GM12878 (cell line): ENCODE measurements around the gene MTAP.

Experiments
- KDM1A ChIP-seq: fragments of 200-600 bp; sonication (generic); IDR thresholded peaks from 2 replicates; pipeline ENCODE4 v1.6.1; 2016; ENCODE audit warnings: borderline replicate concordance
- RUNX3 ChIP-seq: IDR thresholded peaks from 2 replicates; pipeline ENCODE4 v1.6.1; 2012; ENCODE audit warnings: low read length, inconsistent platforms
- TF ChIP-seq, protein P1 (sequence below), 3 experiments: IDR thresholded peaks in 2 of 3; conservative IDR thresholded peaks in 1 of 3; 2 replicates each; pipeline ENCODE4 v1.5.1; 2011; ENCODE audit warnings: low read depth in 3 of 3, low read length in 3 of 3, mild to moderate bottlenecking in 3 of 3, control low read depth in 2 of 3, moderate library complexity in 2 of 3, inconsistent platforms in 1 of 3, mixed read lengths in 1 of 3; ENCODE audit not compliant: control insufficient read depth in 2 of 3, insufficient read depth in 1 of 3; ENCODE audit errors: extremely low read depth in 1 of 3
- TF ChIP-seq, protein P2 (sequence below): IDR thresholded peaks from 2 replicates; pipeline ENCODE4 v1.6.1; 2012; ENCODE audit warnings: mild to moderate bottlenecking, low read depth, low read length

GRCh38 chr9:21779397-21779796 is 23.0 kb upstream of the MTAP start:
- TF ChIP-seq KDM1A (no peak), RUNX3 (no peak)
- TF ChIP-seq, protein P1, sequence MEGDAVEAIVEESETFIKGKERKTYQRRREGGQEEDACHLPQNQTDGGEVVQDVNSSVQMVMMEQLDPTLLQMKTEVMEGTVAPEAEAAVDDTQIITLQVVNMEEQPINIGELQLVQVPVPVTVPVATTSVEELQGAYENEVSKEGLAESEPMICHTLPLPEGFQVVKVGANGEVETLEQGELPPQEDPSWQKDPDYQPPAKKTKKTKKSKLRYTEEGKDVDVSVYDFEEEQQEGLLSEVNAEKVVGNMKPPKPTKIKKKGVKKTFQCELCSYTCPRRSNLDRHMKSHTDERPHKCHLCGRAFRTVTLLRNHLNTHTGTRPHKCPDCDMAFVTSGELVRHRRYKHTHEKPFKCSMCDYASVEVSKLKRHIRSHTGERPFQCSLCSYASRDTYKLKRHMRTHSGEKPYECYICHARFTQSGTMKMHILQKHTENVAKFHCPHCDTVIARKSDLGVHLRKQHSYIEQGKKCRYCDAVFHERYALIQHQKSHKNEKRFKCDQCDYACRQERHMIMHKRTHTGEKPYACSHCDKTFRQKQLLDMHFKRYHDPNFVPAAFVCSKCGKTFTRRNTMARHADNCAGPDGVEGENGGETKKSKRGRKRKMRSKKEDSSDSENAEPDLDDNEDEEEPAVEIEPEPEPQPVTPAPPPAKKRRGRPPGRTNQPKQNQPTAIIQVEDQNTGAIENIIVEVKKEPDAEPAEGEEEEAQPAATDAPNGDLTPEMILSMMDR (IDR thresholded peaks at IDR 0.05 in 2 of 3, conservative IDR thresholded peaks at IDR 0.05 in 1 of 3; ENCODE audit: control insufficient read depth in 2 of 3, extremely low read depth in 1 of 3, insufficient read depth in 1 of 3, low read depth in 3 of 3, low read length in 3 of 3): no peak
- TF ChIP-seq, protein P2, sequence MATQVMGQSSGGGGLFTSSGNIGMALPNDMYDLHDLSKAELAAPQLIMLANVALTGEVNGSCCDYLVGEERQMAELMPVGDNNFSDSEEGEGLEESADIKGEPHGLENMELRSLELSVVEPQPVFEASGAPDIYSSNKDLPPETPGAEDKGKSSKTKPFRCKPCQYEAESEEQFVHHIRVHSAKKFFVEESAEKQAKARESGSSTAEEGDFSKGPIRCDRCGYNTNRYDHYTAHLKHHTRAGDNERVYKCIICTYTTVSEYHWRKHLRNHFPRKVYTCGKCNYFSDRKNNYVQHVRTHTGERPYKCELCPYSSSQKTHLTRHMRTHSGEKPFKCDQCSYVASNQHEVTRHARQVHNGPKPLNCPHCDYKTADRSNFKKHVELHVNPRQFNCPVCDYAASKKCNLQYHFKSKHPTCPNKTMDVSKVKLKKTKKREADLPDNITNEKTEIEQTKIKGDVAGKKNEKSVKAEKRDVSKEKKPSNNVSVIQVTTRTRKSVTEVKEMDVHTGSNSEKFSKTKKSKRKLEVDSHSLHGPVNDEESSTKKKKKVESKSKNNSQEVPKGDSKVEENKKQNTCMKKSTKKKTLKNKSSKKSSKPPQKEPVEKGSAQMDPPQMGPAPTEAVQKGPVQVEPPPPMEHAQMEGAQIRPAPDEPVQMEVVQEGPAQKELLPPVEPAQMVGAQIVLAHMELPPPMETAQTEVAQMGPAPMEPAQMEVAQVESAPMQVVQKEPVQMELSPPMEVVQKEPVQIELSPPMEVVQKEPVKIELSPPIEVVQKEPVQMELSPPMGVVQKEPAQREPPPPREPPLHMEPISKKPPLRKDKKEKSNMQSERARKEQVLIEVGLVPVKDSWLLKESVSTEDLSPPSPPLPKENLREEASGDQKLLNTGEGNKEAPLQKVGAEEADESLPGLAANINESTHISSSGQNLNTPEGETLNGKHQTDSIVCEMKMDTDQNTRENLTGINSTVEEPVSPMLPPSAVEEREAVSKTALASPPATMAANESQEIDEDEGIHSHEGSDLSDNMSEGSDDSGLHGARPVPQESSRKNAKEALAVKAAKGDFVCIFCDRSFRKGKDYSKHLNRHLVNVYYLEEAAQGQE: no peak
